Measurements from ENCODE around the gene FAM210A. TPM values are rescaled to one million over a fixed set of nuclear protein-coding genes. Genes with fewer than 3 reads are reported as not detected.
A peak's percentile ranks its signal among the peaks of the same experiment; 100 is the strongest.
"Not testable (repeated sequence)": the region's sequence is repeated elsewhere in the genome, so short reads cannot be mapped to it uniquely, and the experiment has no call there.

The FAM210A gene
- total RNA-seq, 1 experiment from 2014 or later, result 29.3 TPM

DNA sequence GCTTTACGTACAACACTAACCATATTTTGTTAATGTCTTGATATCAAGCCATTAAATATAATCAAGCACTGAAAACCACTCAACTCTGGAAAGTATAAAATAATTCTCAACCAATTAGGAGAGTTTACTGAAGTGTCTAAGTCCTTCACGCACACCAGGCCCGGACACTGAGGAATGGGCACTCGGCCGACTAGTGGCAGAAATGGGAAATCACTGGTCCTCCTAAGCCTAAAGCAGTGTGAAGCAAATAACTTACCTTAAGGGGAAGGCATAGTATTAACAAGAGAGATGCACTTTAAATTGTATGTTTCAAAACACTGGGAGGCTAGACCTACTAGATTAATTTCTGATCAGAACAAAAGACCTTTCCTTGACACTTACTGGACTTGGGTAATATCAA lies 45.7 kb downstream of the FAM210A start:
- H3K79me2 ChIP-seq (ENCODE audit: low read depth), result peaks cover 32% of the 10 kb centered on the region
- no peak overlapping the region for H3K4me3 ChIP-seq
- peaks cover 4% of the 10 kb centered on the region; the same call in 1 of the 2 replicates for H3K36me3 ChIP-seq (ENCODE audit: low read depth)
- no peak for DNase-seq
- no peaks in the 10 kb centered on the region for H3K4me1 ChIP-seq (replicated peaks; ENCODE audit: insufficient read depth)
- H2AFZ ChIP-seq, result no peak overlapping the region
- CTCF ChIA-PET, result no interaction called here
- no peak overlapping the region for H3K27ac ChIP-seq
- H3F3A ChIP-seq (ENCODE audit: insufficient read depth, low read depth), result peaks cover 6% of the 10 kb centered on the region; the same call in 1 of the 2 replicates
- H3K4me2 ChIP-seq, result no peak overlapping the region
- H3K27me3 ChIP-seq (ENCODE audit: insufficient read depth, low read depth), result no peaks in the 10 kb centered on the region
- H3K9me3 ChIP-seq (ENCODE audit: insufficient read depth, low read depth), result 0 out of 2 replicates have a peak, but pooled peaks cover 4% of the 10 kb centered on the region
- TF ChIP-seq, protein P1, sequence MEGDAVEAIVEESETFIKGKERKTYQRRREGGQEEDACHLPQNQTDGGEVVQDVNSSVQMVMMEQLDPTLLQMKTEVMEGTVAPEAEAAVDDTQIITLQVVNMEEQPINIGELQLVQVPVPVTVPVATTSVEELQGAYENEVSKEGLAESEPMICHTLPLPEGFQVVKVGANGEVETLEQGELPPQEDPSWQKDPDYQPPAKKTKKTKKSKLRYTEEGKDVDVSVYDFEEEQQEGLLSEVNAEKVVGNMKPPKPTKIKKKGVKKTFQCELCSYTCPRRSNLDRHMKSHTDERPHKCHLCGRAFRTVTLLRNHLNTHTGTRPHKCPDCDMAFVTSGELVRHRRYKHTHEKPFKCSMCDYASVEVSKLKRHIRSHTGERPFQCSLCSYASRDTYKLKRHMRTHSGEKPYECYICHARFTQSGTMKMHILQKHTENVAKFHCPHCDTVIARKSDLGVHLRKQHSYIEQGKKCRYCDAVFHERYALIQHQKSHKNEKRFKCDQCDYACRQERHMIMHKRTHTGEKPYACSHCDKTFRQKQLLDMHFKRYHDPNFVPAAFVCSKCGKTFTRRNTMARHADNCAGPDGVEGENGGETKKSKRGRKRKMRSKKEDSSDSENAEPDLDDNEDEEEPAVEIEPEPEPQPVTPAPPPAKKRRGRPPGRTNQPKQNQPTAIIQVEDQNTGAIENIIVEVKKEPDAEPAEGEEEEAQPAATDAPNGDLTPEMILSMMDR (conservative IDR thresholded peaks at IDR 0.05), result peak; percentile 57
- no peak for TF ChIP-seq EZH2 (IDR thresholded peaks at IDR 0.05; ENCODE audit: low read depth)
- no TSS peak for BruUV-seq (replicated peaks)
- POLR2A ChIA-PET (ENCODE audit: unreplicated experiment), result no interaction called here
- H3K9me2 ChIP-seq (ENCODE audit: insufficient read depth), result no peaks in the 10 kb centered on the region
- intact Hi-C loops (cut with micrococcal nuclease; ENCODE audit: unreplicated experiment), result no loop called here
- H4K20me1 ChIP-seq (ENCODE audit: insufficient read depth), result peaks cover 2% of the 10 kb centered on the region; the same call in 1 of the 2 replicates

DNA sequence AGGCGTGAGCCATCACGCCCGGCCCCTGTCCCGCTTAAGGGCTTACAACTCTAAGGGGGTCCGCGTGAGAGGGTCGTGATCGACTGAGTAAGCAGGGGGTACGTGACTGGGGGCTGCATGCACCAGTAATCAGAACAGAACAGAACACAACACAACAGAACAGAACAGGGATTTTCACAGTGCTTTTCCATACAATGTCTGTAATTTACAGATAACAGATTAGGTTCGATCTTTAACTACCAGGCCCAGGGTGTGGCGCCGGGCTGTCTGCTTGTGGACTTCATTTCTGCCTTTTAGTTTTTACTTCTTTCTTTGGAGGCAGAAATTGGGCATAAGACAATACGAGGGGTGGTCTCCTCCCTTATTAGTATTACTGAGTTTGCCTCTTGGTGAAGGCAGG lies 49.0 kb downstream of the FAM210A start:
- H3K4me2 ChIP-seq; DNase-seq; H3F3A ChIP-seq (ENCODE audit: insufficient read depth, low read depth); intact Hi-C loops (cut with micrococcal nuclease; ENCODE audit: unreplicated experiment); H3K9me2 ChIP-seq (ENCODE audit: insufficient read depth); H3K79me2 ChIP-seq (ENCODE audit: low read depth); H2AFZ ChIP-seq; H3K4me3 ChIP-seq; H3K4me1 ChIP-seq (replicated peaks; ENCODE audit: insufficient read depth); POLR2A ChIA-PET (ENCODE audit: unreplicated experiment); H3K36me3 ChIP-seq (ENCODE audit: low read depth); H4K20me1 ChIP-seq (ENCODE audit: insufficient read depth); H3K9me3 ChIP-seq (ENCODE audit: insufficient read depth, low read depth); H3K27me3 ChIP-seq (ENCODE audit: insufficient read depth, low read depth); BruUV-seq (replicated peaks); H3K27ac ChIP-seq: not testable (repeated sequence)
- CTCF ChIA-PET, result interaction anchor here (0.5 kb wide), 1 partner anchor 1017 kb away, joined by 4 read pairs; no protein-coding TSS in a partner anchor

DNA sequence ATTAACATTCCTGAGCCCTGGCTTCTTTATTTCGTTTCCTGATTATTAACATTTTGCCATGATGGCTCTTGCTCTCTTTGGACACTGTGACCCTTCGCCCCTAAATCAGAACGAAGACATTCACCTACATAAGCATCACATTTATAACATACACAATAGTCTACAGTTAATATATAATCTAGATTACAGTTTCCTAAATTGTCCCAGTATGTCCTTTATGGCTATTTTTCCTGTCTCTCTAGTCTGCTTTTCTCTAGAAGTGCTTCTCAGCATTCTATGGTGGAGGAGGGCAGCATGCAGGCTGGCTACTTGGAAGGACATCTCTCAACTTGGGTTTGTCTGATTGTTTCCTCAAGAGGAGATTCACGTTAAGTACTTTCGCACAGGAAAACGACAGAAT lies 49.9 kb downstream of the FAM210A start:
- Histone ChIP-seq H3K9me2 (ENCODE audit: insufficient read depth) (no peaks in the 10 kb centered on the region), H3K9me3 (ENCODE audit: insufficient read depth, low read depth) (0 out of 2 replicates have a peak, but pooled peaks cover 4% of the 10 kb centered on the region), H3K27me3 (ENCODE audit: insufficient read depth, low read depth) (no peaks in the 10 kb centered on the region), H4K20me1 (ENCODE audit: insufficient read depth) (no peaks in the 10 kb centered on the region; the same call in 1 of the 2 replicates), H3K4me3 (no peak overlapping the region), H3K4me2 (no peak overlapping the region), H3K36me3 (ENCODE audit: low read depth) (peaks cover 4% of the 10 kb centered on the region; the same call in 1 of the 2 replicates), H3K79me2 (ENCODE audit: low read depth) (0 out of 2 replicates have a peak, but pooled peaks cover 8% of the 10 kb centered on the region), H2AFZ (no peak overlapping the region), H3K27ac (no peak overlapping the region), H3F3A (ENCODE audit: insufficient read depth, low read depth) (peaks cover 6% of the 10 kb centered on the region; the same call in 1 of the 2 replicates), H3K4me1 (replicated peaks; ENCODE audit: insufficient read depth) (no peaks in the 10 kb centered on the region)
- ChIA-PET POLR2A (ENCODE audit: unreplicated experiment) (no interaction called here), CTCF (no interaction called here)
- DNase-seq, result no peak
- TF ChIP-seq, protein P1 (conservative IDR thresholded peaks at IDR 0.05), result no peak
- BruUV-seq (replicated peaks), result no TSS peak
- intact Hi-C loops (cut with micrococcal nuclease; ENCODE audit: unreplicated experiment), result no loop called here

DNA sequence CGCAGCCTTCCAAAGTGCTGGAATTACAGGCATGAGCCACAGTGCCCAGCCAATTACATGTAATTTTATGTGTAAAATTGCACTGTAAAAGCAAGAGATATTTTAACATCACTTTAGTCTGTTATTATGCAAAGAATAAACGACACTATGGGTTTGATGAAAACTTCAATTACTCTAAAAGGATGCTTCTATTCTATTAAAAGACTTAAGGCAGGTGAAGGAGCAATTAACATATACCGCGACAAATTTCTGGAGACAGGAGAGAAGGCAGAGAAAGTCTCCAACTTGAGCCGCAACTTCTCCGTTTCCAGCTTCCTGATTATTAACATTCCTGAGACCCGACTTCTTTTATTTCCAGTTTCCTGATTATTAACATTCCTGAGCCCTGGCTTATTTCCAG lies 53.7 kb downstream of the FAM210A start:
- no TSS peak for BruUV-seq (replicated peaks)

More for the DNA sequence above, 53.7 kb downstream of the FAM210A start:
- no peak for TF ChIP-seq EZH2 (IDR thresholded peaks at IDR 0.05; ENCODE audit: low read depth)
- TF ChIP-seq, protein P1 (conservative IDR thresholded peaks at IDR 0.05), result no peak
- Histone ChIP-seq H2AFZ (no peak overlapping the region), H3K4me2 (no peak overlapping the region), H3K9me3 (ENCODE audit: insufficient read depth, low read depth) (0 out of 2 replicates have a peak, but pooled peaks cover 4% of the 10 kb centered on the region), H4K20me1 (ENCODE audit: insufficient read depth) (no peaks in the 10 kb centered on the region), H3K9me2 (ENCODE audit: insufficient read depth) (no peaks in the 10 kb centered on the region), H3K79me2 (ENCODE audit: low read depth) (0 out of 2 replicates have a peak, but pooled peaks cover 4% of the 10 kb centered on the region), H3F3A (ENCODE audit: insufficient read depth, low read depth) (peaks cover 6% of the 10 kb centered on the region; the same call in 1 of the 2 replicates), H3K27ac (no peak overlapping the region), H3K27me3 (ENCODE audit: insufficient read depth, low read depth) (no peaks in the 10 kb centered on the region), H3K36me3 (ENCODE audit: low read depth) (peaks cover 4% of the 10 kb centered on the region; the same call in 1 of the 2 replicates), H3K4me3 (no peak overlapping the region), H3K4me1 (replicated peaks; ENCODE audit: insufficient read depth) (no peaks in the 10 kb centered on the region)
- CTCF ChIA-PET, result no interaction called here
- intact Hi-C loops (cut with micrococcal nuclease; ENCODE audit: unreplicated experiment), result no loop called here
- no peak for DNase-seq
- POLR2A ChIA-PET (ENCODE audit: unreplicated experiment), result no interaction called here
